Left ventricle myocardium inferior (tissue), 1 donor: ENCODE data around the gene CACNA1C. TPM values are rescaled to one million over a fixed set of nuclear protein-coding genes. Genes with fewer than 3 reads are reported as not detected.

Experiments used
- DNase-seq: peaks from one replicate; pipeline ENCODE4 v3.0.0-alpha.2; 2020
- H3K27ac ChIP-seq: fragments of 200-600 bp; replicated peaks from 2 replicates; pipeline ENCODE4 v1.8.0; 2021
- H3K27me3 ChIP-seq: fragments of 200-600 bp; 2 replicates; pipeline ENCODE4 v1.8.0; 2021; ENCODE audit warnings: low read depth
- H3K36me3 ChIP-seq: fragments of 200-600 bp; 2 replicates; pipeline ENCODE4 v1.8.0; 2021
- H3K4me1 ChIP-seq: fragments of 200-600 bp; 2 replicates; pipeline ENCODE4 v1.8.0; 2021
- H3K4me3 ChIP-seq: fragments of 200-600 bp; 2 replicates; pipeline ENCODE4 v1.8.0; 2021; ENCODE audit warnings: mild to moderate bottlenecking, moderate library complexity
- H3K9me3 ChIP-seq: fragments of 200-600 bp; replicated peaks from 2 replicates; pipeline ENCODE4 v1.8.0; 2021
- CTCF ChIP-seq: fragments of 200-600 bp; IDR thresholded peaks from 2 replicates; pipeline ENCODE4 v1.8.0; 2021; ENCODE audit warnings: antibody characterized with exemption, mild to moderate bottlenecking, borderline replicate concordance
- intact Hi-C: fragments of 100-400 bp; cut with micrococcal nuclease; formaldehyde crosslinking; loops from one replicate; pipeline ENCODE4 v1.11.0; 2022
- total RNA-seq: library from RNA; stranded (reverse); fragmentation: NEBNext Ultra II Directional; extraction: Animal tissue kit (Norgen Biotek cat#: 25700); gene quantifications from one replicate; pipeline ENCODE4 v1.2.1, GENCODE V29; 2021
- donor health status: DM: no; HTN: yes; CAD: no; lungs with severe emphysema.

The CACNA1C gene
- total RNA-seq, 1 donor from 2014 or later, result 137 TPM

GRCh38 chr12:2205996-2206395, 153.2 kb downstream of the CACNA1C start:
- no peak overlapping the region for H3K4me3 ChIP-seq
- intact Hi-C loops, result no loop called here
- no peaks in the 10 kb centered on the region for H3K27me3 ChIP-seq
- no peak for DNase-seq
- no peaks in the 10 kb centered on the region for H3K36me3 ChIP-seq
- TF ChIP-seq CTCF, result no peak
- H3K27ac ChIP-seq, result no peak overlapping the region
- H3K9me3 ChIP-seq, result no peaks in the 10 kb centered on the region
- H3K4me1 ChIP-seq, result peaks cover 60% of the 10 kb centered on the region

GRCh38 chr12:2208837-2209635, 156.2 kb downstream of the CACNA1C start:
- Histone ChIP-seq H3K27ac (peak overlapping the region; percentile 33), H3K36me3 (no peaks in the 10 kb centered on the region), H3K9me3 (no peaks in the 10 kb centered on the region), H3K4me3 (no peak overlapping the region), H3K4me1 (peaks cover 89% of the 10 kb centered on the region), H3K27me3 (no peaks in the 10 kb centered on the region)
- intact Hi-C loops, result no loop called here
- no peak for DNase-seq
- TF ChIP-seq CTCF, result no peak

GRCh38 chr12:2211119-2211518, 158.3 kb downstream of the CACNA1C start:
- Histone ChIP-seq H3K27ac (peak overlapping the region; percentile 81), H3K27me3 (no peaks in the 10 kb centered on the region), H3K4me3 (no peak overlapping the region), H3K9me3 (no peaks in the 10 kb centered on the region), H3K4me1 (peaks cover 97% of the 10 kb centered on the region), H3K36me3 (no peaks in the 10 kb centered on the region)
- DNase-seq, result no peak
- no peak for TF ChIP-seq CTCF
- intact Hi-C loops, result no loop called here

GRCh38 chr12:2212537-2212936, 159.8 kb downstream of the CACNA1C start:
- Histone ChIP-seq H3K36me3 (no peaks in the 10 kb centered on the region), H3K27ac (peak overlapping the region; percentile 81), H3K27me3 (no peaks in the 10 kb centered on the region), H3K9me3 (no peaks in the 10 kb centered on the region), H3K4me1 (peaks cover 95% of the 10 kb centered on the region), H3K4me3 (no peak overlapping the region)
- TF ChIP-seq CTCF, result no peak
- intact Hi-C loops, result no loop called here
- no peak for DNase-seq

- peak; percentile 17 for TF ChIP-seq CTCF
- intact Hi-C loops, result no loop called here
- Histone ChIP-seq H3K27ac (peak overlapping the region; percentile 81), H3K36me3 (no peaks in the 10 kb centered on the region), H3K27me3 (no peaks in the 10 kb centered on the region), H3K9me3 (no peaks in the 10 kb centered on the region), H3K4me3 (no peak overlapping the region), H3K4me1 (peaks cover 94% of the 10 kb centered on the region)
- no peak for DNase-seq
Measured at GRCh38 chr12:2212971-2213869, 160.4 kb downstream of the CACNA1C start.
